BJ (cell line): Measurements from ENCODE around the gene NUTM2F. TPM values are rescaled to one million over a fixed set of nuclear protein-coding genes. Genes with fewer than 3 reads are reported as not detected.
"Not testable (repeated sequence)": the region's sequence is repeated elsewhere in the genome, so short reads cannot be mapped to it uniquely, and the experiment has no call there.

Experiments
- CTCF ChIA-PET: fragments of 350-600 bp; formaldehyde crosslinking; extraction: SDS; loops from one replicate; lab custom pipeline; 2021; ENCODE audit warnings: antibody characterized with exemption, inconsistent platforms; lab: Yijun Ruan, JAX
- POLR2A ChIA-PET: fragments of 300-600 bp; sonication (Branson Sonifier 250); formaldehyde crosslinking; extraction: SDS; loops from one replicate; lab custom pipeline; 2021; ENCODE audit warnings: antibody characterized with exemption; lab: Charles Lee
- DNase-seq: peaks from one replicate; pipeline ENCODE4 v3.0.0-alpha.2; 2011; ENCODE audit warnings: low read depth
- H3K27me3 ChIP-seq: 2 replicates; pipeline ENCODE4 v1.6.0; 2011; ENCODE audit warnings: low read length; ENCODE audit not compliant: control insufficient read depth, insufficient read depth
- H3K36me3 ChIP-seq: 2 replicates; pipeline ENCODE4 v1.5.1; 2011; ENCODE audit warnings: low read length; ENCODE audit not compliant: control insufficient read depth, insufficient read depth
- H3K4me3 ChIP-seq: 2 replicates; pipeline ENCODE4 v1.5.1; 2011; ENCODE audit warnings: low read depth, mild to moderate bottlenecking, control low read depth, low read length
- polyA minus RNA-seq: library from RNA; depleted of rRNA, polyadenylated mRNA; stranded (reverse); fragments of >200 nt; gene quantifications from 2 replicates; pipeline ENCODE4 v1.2.3, GENCODE V29; 2011; rRNA and poly(A)+ RNA removed
- polyA plus RNA-seq: library from polyadenylated mRNA; depleted of rRNA; stranded (reverse); fragments of >200 nt; gene quantifications from 2 replicates; pipeline ENCODE4 v1.2.3, GENCODE V29; 2011; rRNA removed

Gene NUTM2F
- polyA plus RNA-seq (not detected in 2 replicates), polyA minus RNA-seq (not detected in 2 replicates)

- H3K36me3 ChIP-seq, H3K4me3 ChIP-seq, DNase-seq, POLR2A ChIA-PET, CTCF ChIA-PET, H3K27me3 ChIP-seq: not testable (repeated sequence)
Observed at GRCh38 chr9:94328544-94328943, at the start of gene NUTM2F. NUTM2F (minus strand) TSS chr9:94328644; CDS start chr9:94328623, 21 bp downstream.

GRCh38 chr9:94375197-94375596 lies 46.8 kb upstream of the NUTM2F start:
- POLR2A ChIA-PET, H3K36me3 ChIP-seq, DNase-seq, H3K27me3 ChIP-seq, CTCF ChIA-PET: not testable (repeated sequence)
- H3K4me3 ChIP-seq: peak overlapping the region; percentile 55

GRCh38 chr9:94374176-94375056 lies 46.0 kb upstream of the NUTM2F start:
- H3K27me3 ChIP-seq, POLR2A ChIA-PET, H3K36me3 ChIP-seq, CTCF ChIA-PET: not testable (repeated sequence)
- H3K4me3 ChIP-seq: peak overlapping the region; percentile 55
- DNase-seq: peak; percentile 39

- H3K36me3 ChIP-seq, H3K27me3 ChIP-seq, CTCF ChIA-PET, POLR2A ChIA-PET, DNase-seq: not testable (repeated sequence)
- peak overlapping the region; percentile 37 for H3K4me3 ChIP-seq
Observed at GRCh38 chr9:94373779-94374175, 45.3 kb upstream of the NUTM2F start.

GRCh38 chr9:94370266-94370665 lies 41.8 kb upstream of the NUTM2F start:
- H3K4me3 ChIP-seq, H3K36me3 ChIP-seq, DNase-seq, H3K27me3 ChIP-seq, CTCF ChIA-PET, POLR2A ChIA-PET: not testable (repeated sequence)

GRCh38 chr9:94364093-94364614 lies 35.7 kb upstream of the NUTM2F start:
- DNase-seq, POLR2A ChIA-PET, CTCF ChIA-PET, H3K36me3 ChIP-seq, H3K4me3 ChIP-seq, H3K27me3 ChIP-seq: not testable (repeated sequence)

- H3K4me3 ChIP-seq, CTCF ChIA-PET, DNase-seq, POLR2A ChIA-PET, H3K27me3 ChIP-seq, H3K36me3 ChIP-seq: not testable (repeated sequence)
Observed at GRCh38 chr9:94357158-94357557, 28.7 kb upstream of the NUTM2F start.

- H3K27me3 ChIP-seq, POLR2A ChIA-PET, DNase-seq, H3K36me3 ChIP-seq, H3K4me3 ChIP-seq, CTCF ChIA-PET: not testable (repeated sequence)
Observed at GRCh38 chr9:94351901-94352723, 23.7 kb upstream of the NUTM2F start.

GRCh38 chr9:94348754-94349153 lies 20.3 kb upstream of the NUTM2F start:
- H3K27me3 ChIP-seq, H3K36me3 ChIP-seq, POLR2A ChIA-PET, DNase-seq, CTCF ChIA-PET, H3K4me3 ChIP-seq: not testable (repeated sequence)

- POLR2A ChIA-PET, H3K4me3 ChIP-seq, CTCF ChIA-PET, H3K27me3 ChIP-seq, DNase-seq, H3K36me3 ChIP-seq: not testable (repeated sequence)
Observed at GRCh38 chr9:94347451-94347850, 19.0 kb upstream of the NUTM2F start.

- H3K27me3 ChIP-seq, POLR2A ChIA-PET, H3K36me3 ChIP-seq, CTCF ChIA-PET, DNase-seq, H3K4me3 ChIP-seq: not testable (repeated sequence)
Observed at GRCh38 chr9:94341703-94342102, 13.3 kb upstream of the NUTM2F start.

- H3K4me3 ChIP-seq, CTCF ChIA-PET, H3K36me3 ChIP-seq, DNase-seq, POLR2A ChIA-PET, H3K27me3 ChIP-seq: not testable (repeated sequence)
Observed at GRCh38 chr9:94340750-94341149, 12.3 kb upstream of the NUTM2F start.
